GM12878 (cell line): Measurements from ENCODE around the gene NXPH1. TPM values are rescaled to one million over a fixed set of nuclear protein-coding genes. Genes with fewer than 3 reads are reported as not detected.

Source experiments
- ATAC-seq: fragments of 200-7000 bp; cut with Tn5 transposase; 3 replicates; pipeline ENCODE4 v1.9.1; 2020; ENCODE audit warnings: mild to moderate bottlenecking, moderate library complexity
- BruUV-seq: library from RNA; stranded (reverse); fragments of 400-500 nt; replicated peaks from 2 replicates; lab custom pipeline; 2021; lab: Mats Ljungman, UMichigan
- CTCF ChIA-PET: fragments of 300-600 bp; sonication (Branson Sonifier 250); formaldehyde crosslinking; extraction: SDS; loops from one replicate; lab custom pipeline; 2021; ENCODE audit warnings: inconsistent platforms; lab: Yijun Ruan, JAX
- POLR2A ChIA-PET: fragments of 350-600 bp; formaldehyde crosslinking; extraction: SDS; loops from one replicate; lab custom pipeline; 2021; ENCODE audit warnings: inconsistent platforms; lab: Charles Lee
- RAD21 ChIA-PET: fragments of 300-600 bp; sonication (Branson Sonifier 250); formaldehyde crosslinking; loops from one replicate; lab custom pipeline; 2023; ENCODE audit warnings: antibody characterized with exemption; ENCODE audit not compliant: unreplicated experiment; lab: Charles Lee
- SMC1A ChIA-PET: fragments of 300-600 bp; sonication (Branson Sonifier 250); formaldehyde crosslinking; loops from one replicate; lab custom pipeline; 2023; ENCODE audit not compliant: unreplicated experiment, uncharacterized antibody; lab: Charles Lee
- DNase-seq: peaks from one replicate; pipeline ENCODE4 v3.0.0-alpha.2; 2011; ENCODE audit warnings: low read depth, low spot score
- FAIRE-seq: peaks from 3 replicates; lab custom pipeline; 2011; peaks lifted over from hg19 to GRCh38; lab: Jason Lieb, UNC
- H2AFZ ChIP-seq: 2 replicates; pipeline ENCODE4 v1.6.0; 2011; ENCODE audit warnings: low read depth, low read length, control low read depth; ENCODE audit not compliant: control insufficient read depth
- H3K27ac ChIP-seq: 2 replicates; pipeline ENCODE4 v1.5.1; 2011; ENCODE audit warnings: control low read depth; ENCODE audit not compliant: control insufficient read depth, insufficient read depth
- H3K27me3 ChIP-seq, 2 experiments: replicated peaks in 1 of 2; 2 replicates each; pipeline versions ENCODE4 v1.6.0 to v1.6.1; 2011; ENCODE audit warnings: low read length in 1 of 2; ENCODE audit not compliant: control insufficient read depth in 2 of 2, insufficient read depth in 2 of 2
- H3K36me3 ChIP-seq, 2 experiments: 2 replicates each; pipeline ENCODE4 v1.5.1; 2011; ENCODE audit warnings: low read length in 1 of 2; ENCODE audit not compliant: control insufficient read depth in 2 of 2, insufficient read depth in 2 of 2
- H3K4me1 ChIP-seq: 2 replicates; pipeline ENCODE4 v1.6.1; 2011; ENCODE audit warnings: mild to moderate bottlenecking, low read length, moderate library complexity, mixed read lengths; ENCODE audit not compliant: control insufficient read depth, insufficient read depth
- H3K4me2 ChIP-seq: 2 replicates; pipeline ENCODE4 v1.6.0; 2011; ENCODE audit warnings: control low read depth; ENCODE audit not compliant: control insufficient read depth, insufficient read depth
- H3K4me3 ChIP-seq: fragments of 200-600 bp; sonication (generic); 2 replicates; pipeline ENCODE4 v1.5.1; 2016
- H3K79me2 ChIP-seq: 2 replicates; pipeline ENCODE4 v1.6.0; 2011; ENCODE audit warnings: low read length; ENCODE audit not compliant: control insufficient read depth, insufficient read depth
- H3K9ac ChIP-seq: 2 replicates; pipeline ENCODE4 v1.8.0; 2011; ENCODE audit warnings: low read length, control low read depth, mixed read lengths; ENCODE audit not compliant: control insufficient read depth, insufficient read depth
- H3K9me3 ChIP-seq: replicated peaks from 3 replicates; pipeline ENCODE4 v1.5.1; 2011; ENCODE audit warnings: mild to moderate bottlenecking, low read length; ENCODE audit not compliant: control insufficient read depth, insufficient read depth
- H4K20me1 ChIP-seq: 2 replicates; pipeline ENCODE4 v1.6.0; 2011; ENCODE audit not compliant: control insufficient read depth, insufficient read depth
- ATF7 ChIP-seq: fragments of 450-650 bp; IDR thresholded peaks from 2 replicates; pipeline ENCODE4 v1.6.1; 2016; ENCODE audit warnings: low read depth, mild to moderate bottlenecking
- BCL11A ChIP-seq: IDR thresholded peaks from 2 replicates; pipeline ENCODE4 v1.6.1; 2011; ENCODE audit warnings: low read depth, low read length
- CREM ChIP-seq: IDR thresholded peaks from 2 replicates; pipeline ENCODE4 v1.6.1; 2014; ENCODE audit warnings: antibody characterized with exemption, low read depth
- EP300 ChIP-seq, 2 experiments: fragments of 150-350 bp in 1 of 2; IDR thresholded peaks; 2 replicates each; pipeline ENCODE4 v1.6.1; 2011 to 2012; ENCODE audit warnings: low read depth in 2 of 2, low read length in 2 of 2, borderline replicate concordance in 1 of 2, improper control_type of control experiment in 1 of 2, inconsistent platforms in 1 of 2; ENCODE audit not compliant: control insufficient read depth in 1 of 2
- FOXM1 ChIP-seq: IDR thresholded peaks from 2 replicates; pipeline ENCODE4 v1.6.1; 2012; ENCODE audit warnings: low read depth, mild to moderate bottlenecking, inconsistent platforms, low read length, moderate library complexity
- MYC ChIP-seq: IDR thresholded peaks from 2 replicates; pipeline ENCODE4 v1.6.1; 2011; ENCODE audit warnings: mild to moderate bottlenecking, low read length, moderate library complexity, inconsistent platforms; ENCODE audit not compliant: insufficient read depth, insufficient replicate concordance, insufficient read length, severe bottlenecking
- SIN3A ChIP-seq: IDR thresholded peaks from 2 replicates; pipeline ENCODE4 v1.6.1; 2012; ENCODE audit warnings: low read depth, low read length, improper control_type of control experiment
- SUZ12 ChIP-seq: fragments of 200-600 bp; sonication (generic); IDR thresholded peaks from one replicate; pipeline ENCODE4 v1.6.1; 2018; ENCODE audit warnings: antibody characterized with exemption, mild to moderate bottlenecking; ENCODE audit not compliant: unreplicated experiment
- TAF1 ChIP-seq: IDR thresholded peaks from 2 replicates; pipeline ENCODE4 v1.6.1; 2011; ENCODE audit warnings: mild to moderate bottlenecking, low read depth, low read length, borderline replicate concordance
- ZNF217 ChIP-seq: fragments of 450-650 bp; IDR thresholded peaks from 2 replicates; pipeline ENCODE4 v1.6.1; 2017; ENCODE audit warnings: antibody characterized with exemption, mild to moderate bottlenecking
- ZNF622 ChIP-seq: fragments of 450-650 bp; IDR thresholded peaks from 2 replicates; pipeline ENCODE4 v1.6.1; 2017; ENCODE audit warnings: mild to moderate bottlenecking, inconsistent platforms
- WGBS: methylation state at CpG from one replicate; pipeline ENCODE4 v1.1.6; 2016; ENCODE audit warnings: low lambda C conversion rate; ENCODE audit not compliant: insufficient replicate concordance, insufficient coverage; ENCODE audit errors: missing lambda C conversion rate; 5-methylcytosine and 5-hydroxymethylcytosine counted together
- in situ Hi-C: fragments of 300-500 bp; cut with MboI; formaldehyde crosslinking; loops from 9 replicates; pipeline ENCODE4 v1.14.3; 2018; ENCODE audit warnings: mixed read lengths
- intact Hi-C: fragments of 100-400 bp; cut with micrococcal nuclease; formaldehyde crosslinking; loops from one replicate; pipeline ENCODE4 v1.14.2; 2022; ENCODE audit not compliant: unreplicated experiment
- polyA plus RNA-seq, 11 experiments: library from polyadenylated mRNA; depleted of rRNA in 4 of 11; unstranded in 6 of 11; stranded (reverse) in 5 of 11; fragments of >200 nt; fragmentation: Nextera tagmentation in 4 of 11; fragmentation: Illumina TruSeq in 1 of 11; extraction: Ambion mirVana in 4 of 11; extraction: Trizol in 1 of 11; gene quantifications; 1 replicate in 1 of 11; 2 replicates in 10 of 11; pipeline versions ENCODE4 v1.2.1 to v1.2.3, GENCODE V29; 2011 to 2016; ENCODE audit warnings: inconsistent platforms in 2 of 11, missing spikeins in 2 of 11, low read depth in 1 of 11
- total RNA-seq, 4 experiments: library from RNA; depleted of rRNA in 3 of 4; stranded (reverse); fragments of >200 nt in 3 of 4; fragmentation: Illumina TruSeq in 1 of 4; extraction: Trizol in 1 of 4; gene quantifications; 2 replicates each; pipeline versions ENCODE4 v1.2.1 to v1.2.3, GENCODE V29; 2013 to 2021
- TF ChIP-seq, protein P1 (sequence below): fragments of 450-650 bp; IDR thresholded peaks from 2 replicates; pipeline ENCODE4 v1.6.1; 2014; ENCODE audit warnings: mild to moderate bottlenecking
- TF ChIP-seq, protein P2 (sequence below): IDR thresholded peaks from 2 replicates; pipeline ENCODE4 v1.6.1; 2012; ENCODE audit warnings: low read depth, low read length, improper control_type of control experiment
- TF ChIP-seq, protein P3 (sequence below): fragments of 450-650 bp; IDR thresholded peaks from 2 replicates; pipeline ENCODE4 v1.6.1; 2017; ENCODE audit warnings: borderline replicate concordance

The NXPH1 gene
- total and polyA plus RNA-seq, 10 of the 15 experiments (the other 5 are each of a cell fraction or from before 2014, with no cell fraction given) = 0.06 to 0.34 TPM; not detected in 8

DNA sequence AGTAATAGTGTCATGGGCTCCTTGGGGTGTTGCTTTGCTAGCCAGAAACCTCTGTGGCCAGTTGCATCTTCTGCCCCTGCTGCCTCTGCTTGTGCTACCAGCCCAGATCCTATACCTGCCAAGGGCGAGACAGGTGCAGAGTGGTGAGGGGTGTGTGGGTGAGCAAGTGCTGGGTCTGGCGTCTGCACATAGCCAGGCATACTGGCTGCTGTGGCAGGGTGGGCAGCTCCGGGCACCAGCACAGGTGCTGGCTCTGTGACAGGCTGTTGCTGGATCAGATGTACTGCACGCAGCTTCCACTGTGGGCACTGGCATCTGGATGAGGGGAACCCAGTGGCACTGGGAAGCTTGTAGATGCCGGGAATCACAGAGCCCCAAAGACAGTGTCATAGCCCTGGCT is 148.4 kb downstream of the NXPH1 start:
- Histone ChIP-seq H3K27me3 (no peaks in the 10 kb centered on the region), H4K20me1 (no peaks in the 10 kb centered on the region), H3K4me2 (no peak overlapping the region), H3K4me3 (no peak overlapping the region), H3K9me3 (no peaks in the 10 kb centered on the region), H2AFZ (no peak overlapping the region), H3K79me2 (no peaks in the 10 kb centered on the region), H3K36me3 (no peaks in the 10 kb centered on the region), H3K27ac (no peak overlapping the region), H3K4me1 (no peaks in the 10 kb centered on the region), H3K9ac (no peak overlapping the region)
- TF ChIP-seq MYC (no peak), SUZ12 (no peak), FOXM1 (no peak), BCL11A (no peak), TAF1 (no peak), ATF7 (no peak), SIN3A (no peak), ZNF622 (no peak), CREM (no peak), ZNF217 (no peak), EP300 (IDR thresholded peaks at IDR 0.05; ENCODE audit: borderline replicate concordance in 1 of 2, control insufficient read depth in 1 of 2, low read depth in 2 of 2, low read length in 2 of 2) (no peak)
- TF ChIP-seq, protein P1, sequence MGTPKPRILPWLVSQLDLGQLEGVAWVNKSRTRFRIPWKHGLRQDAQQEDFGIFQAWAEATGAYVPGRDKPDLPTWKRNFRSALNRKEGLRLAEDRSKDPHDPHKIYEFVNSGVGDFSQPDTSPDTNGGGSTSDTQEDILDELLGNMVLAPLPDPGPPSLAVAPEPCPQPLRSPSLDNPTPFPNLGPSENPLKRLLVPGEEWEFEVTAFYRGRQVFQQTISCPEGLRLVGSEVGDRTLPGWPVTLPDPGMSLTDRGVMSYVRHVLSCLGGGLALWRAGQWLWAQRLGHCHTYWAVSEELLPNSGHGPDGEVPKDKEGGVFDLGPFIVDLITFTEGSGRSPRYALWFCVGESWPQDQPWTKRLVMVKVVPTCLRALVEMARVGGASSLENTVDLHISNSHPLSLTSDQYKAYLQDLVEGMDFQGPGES = no peak
- TF ChIP-seq, protein P2, sequence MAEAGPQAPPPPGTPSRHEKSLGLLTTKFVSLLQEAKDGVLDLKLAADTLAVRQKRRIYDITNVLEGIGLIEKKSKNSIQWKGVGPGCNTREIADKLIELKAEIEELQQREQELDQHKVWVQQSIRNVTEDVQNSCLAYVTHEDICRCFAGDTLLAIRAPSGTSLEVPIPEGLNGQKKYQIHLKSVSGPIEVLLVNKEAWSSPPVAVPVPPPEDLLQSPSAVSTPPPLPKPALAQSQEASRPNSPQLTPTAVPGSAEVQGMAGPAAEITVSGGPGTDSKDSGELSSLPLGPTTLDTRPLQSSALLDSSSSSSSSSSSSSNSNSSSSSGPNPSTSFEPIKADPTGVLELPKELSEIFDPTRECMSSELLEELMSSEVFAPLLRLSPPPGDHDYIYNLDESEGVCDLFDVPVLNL = no peak
- TF ChIP-seq, protein P3, sequence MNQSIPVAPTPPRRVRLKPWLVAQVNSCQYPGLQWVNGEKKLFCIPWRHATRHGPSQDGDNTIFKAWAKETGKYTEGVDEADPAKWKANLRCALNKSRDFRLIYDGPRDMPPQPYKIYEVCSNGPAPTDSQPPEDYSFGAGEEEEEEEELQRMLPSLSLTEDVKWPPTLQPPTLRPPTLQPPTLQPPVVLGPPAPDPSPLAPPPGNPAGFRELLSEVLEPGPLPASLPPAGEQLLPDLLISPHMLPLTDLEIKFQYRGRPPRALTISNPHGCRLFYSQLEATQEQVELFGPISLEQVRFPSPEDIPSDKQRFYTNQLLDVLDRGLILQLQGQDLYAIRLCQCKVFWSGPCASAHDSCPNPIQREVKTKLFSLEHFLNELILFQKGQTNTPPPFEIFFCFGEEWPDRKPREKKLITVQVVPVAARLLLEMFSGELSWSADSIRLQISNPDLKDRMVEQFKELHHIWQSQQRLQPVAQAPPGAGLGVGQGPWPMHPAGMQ = no peak
- ATAC-seq (no peak), DNase-seq (no peak), FAIRE-seq (no peak)
- ChIA-PET SMC1A (interaction anchor here (1.2 kb wide), 2 partner anchors 8 to 9 kb away, joined by 3 read pairs; no protein-coding TSS in a partner anchor), CTCF (interaction anchor here (0.6 kb wide), 1 partner anchor 29 kb away, joined by 4 read pairs; no protein-coding TSS in a partner anchor), POLR2A (no interaction called here), RAD21 (no interaction called here)
- in situ Hi-C loops = no loop called here
- no TSS peak for BruUV-seq
- intact Hi-C loops = no loop called here
- 2% methylated on average over 5 of the region's 5 CpGs for WGBS
